ENCODE data around the gene PRSS37.

The PRSS37 gene

GRCh38 chr7:141872931-141873330, 31.6 kb upstream of the PRSS37 start:
- Histone ChIP-seq H3K9ac (ENCODE audit: insufficient read length) (no peak overlapping the region), H3K9me3 (ENCODE audit: low read depth, low read length) (no peaks in the 10 kb centered on the region), H3K4me3 (no peak overlapping the region), H3K36me3 (ENCODE audit: insufficient read depth, low read length) (no peaks in the 10 kb centered on the region), H3K27ac (no peak overlapping the region)
- TF ChIP-seq EZH2 (IDR thresholded peaks at IDR 0.05) = no peak
- no peak for TF ChIP-seq POLR2AphosphoS5 (IDR thresholded peaks at IDR 0.05; ENCODE audit: borderline replicate concordance, low read depth, low read length)
- no peak for TF ChIP-seq FOXP2 (optimal IDR thresholded peaks at IDR 0.05; ENCODE audit: control extremely low read depth, extremely low read length, insufficient read depth)
- no peak for DNase-seq (ENCODE audit: low read depth, low spot score)

- no peak for DNase-seq (ENCODE audit: low read depth, low spot score)
- Histone ChIP-seq H3K4me3 (no peak overlapping the region), H3K36me3 (ENCODE audit: insufficient read depth, low read length) (no peaks in the 10 kb centered on the region), H3K27ac (no peak overlapping the region), H3K9me3 (ENCODE audit: low read depth, low read length) (no peaks in the 10 kb centered on the region), H3K9ac (ENCODE audit: insufficient read length) (no peak overlapping the region)
- TF ChIP-seq FOXP2 (optimal IDR thresholded peaks at IDR 0.05; ENCODE audit: control extremely low read depth, extremely low read length, insufficient read depth) (no peak), POLR2AphosphoS5 (IDR thresholded peaks at IDR 0.05; ENCODE audit: borderline replicate concordance, low read depth, low read length) (no peak), EZH2 (IDR thresholded peaks at IDR 0.05) (no peak)
These were observed 25.7 kb upstream of the PRSS37 start for GRCh38 chr7:141866974-141867373.

GRCh38 chr7:141864765-141865447, 23.6 kb upstream of the PRSS37 start:
- Histone ChIP-seq H3K4me3 (no peak overlapping the region), H3K27ac (no peak overlapping the region)
- no peak for DNase-seq (ENCODE audit: low read depth, low spot score)

GRCh38 chr7:141860207-141860606, 18.9 kb upstream of the PRSS37 start:
- no peak overlapping the region for H3K9ac ChIP-seq (ENCODE audit: insufficient read length)
- DNase-seq (ENCODE audit: low read depth, low spot score) = no peak
- no peaks in the 10 kb centered on the region for H3K36me3 ChIP-seq (ENCODE audit: insufficient read depth, low read length)
- peaks cover 3% of the 10 kb centered on the region; the same call in 1 of the 2 replicates for H3K9me3 ChIP-seq (ENCODE audit: low read depth, low read length)
- H3K4me3 ChIP-seq = no peak overlapping the region
- no peak for TF ChIP-seq FOXP2 (optimal IDR thresholded peaks at IDR 0.05; ENCODE audit: control extremely low read depth, extremely low read length, insufficient read depth)
- TF ChIP-seq POLR2AphosphoS5 (IDR thresholded peaks at IDR 0.05; ENCODE audit: borderline replicate concordance, low read depth, low read length) = no peak
- TF ChIP-seq EZH2 (IDR thresholded peaks at IDR 0.05) = no peak
- H3K27ac ChIP-seq = no peak overlapping the region

More at GRCh38 chr7:141864765-141865447, 23.6 kb upstream of the PRSS37 start:
- H3K9me3 ChIP-seq (ENCODE audit: low read depth, low read length) = no peaks in the 10 kb centered on the region
- no peaks in the 10 kb centered on the region for H3K36me3 ChIP-seq (ENCODE audit: insufficient read depth, low read length)
- no peak for TF ChIP-seq FOXP2 (optimal IDR thresholded peaks at IDR 0.05; ENCODE audit: control extremely low read depth, extremely low read length, insufficient read depth)
- no peak for TF ChIP-seq POLR2AphosphoS5 (IDR thresholded peaks at IDR 0.05; ENCODE audit: borderline replicate concordance, low read depth, low read length)
- TF ChIP-seq EZH2 (IDR thresholded peaks at IDR 0.05) = no peak
- H3K9ac ChIP-seq (ENCODE audit: insufficient read length) = no peak overlapping the region

GRCh38 chr7:141847996-141848395, 6.7 kb upstream of the PRSS37 start:
- H3K27ac ChIP-seq = no peak overlapping the region
- no peak for DNase-seq (ENCODE audit: low read depth, low spot score)
- no peak overlapping the region for H3K4me3 ChIP-seq
- H3K9me3 ChIP-seq (ENCODE audit: low read depth, low read length) = no peaks in the 10 kb centered on the region
- H3K36me3 ChIP-seq (ENCODE audit: insufficient read depth, low read length) = no peaks in the 10 kb centered on the region
- no peak overlapping the region for H3K9ac ChIP-seq (ENCODE audit: insufficient read length)
- TF ChIP-seq FOXP2 (optimal IDR thresholded peaks at IDR 0.05; ENCODE audit: control extremely low read depth, extremely low read length, insufficient read depth) (no peak), POLR2AphosphoS5 (IDR thresholded peaks at IDR 0.05; ENCODE audit: borderline replicate concordance, low read depth, low read length) (no peak), EZH2 (IDR thresholded peaks at IDR 0.05) (no peak)

- DNase-seq (ENCODE audit: low read depth, low spot score) = no peak
- H3K4me3 ChIP-seq = no peak overlapping the region
- H3K27ac ChIP-seq = no peak overlapping the region
- no peaks in the 10 kb centered on the region for H3K9me3 ChIP-seq (ENCODE audit: low read depth, low read length)
- no peaks in the 10 kb centered on the region for H3K36me3 ChIP-seq (ENCODE audit: insufficient read depth, low read length)
- H3K9ac ChIP-seq (ENCODE audit: insufficient read length) = no peak overlapping the region
- TF ChIP-seq EZH2 (IDR thresholded peaks at IDR 0.05) = no peak
- no peak for TF ChIP-seq FOXP2 (optimal IDR thresholded peaks at IDR 0.05; ENCODE audit: control extremely low read depth, extremely low read length, insufficient read depth)
- TF ChIP-seq POLR2AphosphoS5 (IDR thresholded peaks at IDR 0.05; ENCODE audit: borderline replicate concordance, low read depth, low read length) = no peak
These were observed 3.0 kb upstream of the PRSS37 start for GRCh38 chr7:141844256-141844655.

- H3K9ac ChIP-seq (ENCODE audit: insufficient read length) = no peak overlapping the region
- no peak overlapping the region for H3K27ac ChIP-seq
- no peaks in the 10 kb centered on the region for H3K36me3 ChIP-seq (ENCODE audit: insufficient read depth, low read length)
- TF ChIP-seq POLR2AphosphoS5 (IDR thresholded peaks at IDR 0.05; ENCODE audit: borderline replicate concordance, low read depth, low read length) (no peak), EZH2 (IDR thresholded peaks at IDR 0.05) (no peak), FOXP2 (optimal IDR thresholded peaks at IDR 0.05; ENCODE audit: control extremely low read depth, extremely low read length, insufficient read depth) (no peak)
- no peak for DNase-seq (ENCODE audit: low read depth, low spot score)
- H3K4me3 ChIP-seq = no peak overlapping the region
- H3K9me3 ChIP-seq (ENCODE audit: low read depth, low read length) = no peaks in the 10 kb centered on the region
These were observed 1.6 kb upstream of the PRSS37 start for GRCh38 chr7:141842904-141843303.

- H3K36me3 ChIP-seq (ENCODE audit: insufficient read depth, low read length) = no peaks in the 10 kb centered on the region
- no peak overlapping the region for H3K4me3 ChIP-seq
- DNase-seq (ENCODE audit: low read depth, low spot score) = no peak
- H3K9ac ChIP-seq (ENCODE audit: insufficient read length) = no peak overlapping the region
- TF ChIP-seq EZH2 (IDR thresholded peaks at IDR 0.05) (no peak), FOXP2 (optimal IDR thresholded peaks at IDR 0.05; ENCODE audit: control extremely low read depth, extremely low read length, insufficient read depth) (no peak), POLR2AphosphoS5 (IDR thresholded peaks at IDR 0.05; ENCODE audit: borderline replicate concordance, low read depth, low read length) (no peak)
- no peaks in the 10 kb centered on the region for H3K9me3 ChIP-seq (ENCODE audit: low read depth, low read length)
- H3K27ac ChIP-seq = no peak overlapping the region
These were observed 577 bp downstream of the PRSS37 start for GRCh38 chr7:141840708-141841107.

GRCh38 chr7:141839256-141839655, 2.0 kb downstream of the PRSS37 start:
- Histone ChIP-seq H3K4me3 (no peak overlapping the region), H3K9ac (ENCODE audit: insufficient read length) (no peak overlapping the region), H3K27ac (no peak overlapping the region), H3K36me3 (ENCODE audit: insufficient read depth, low read length) (no peaks in the 10 kb centered on the region), H3K9me3 (ENCODE audit: low read depth, low read length) (no peaks in the 10 kb centered on the region)
- no peak for DNase-seq (ENCODE audit: low read depth, low spot score)
- TF ChIP-seq EZH2 (IDR thresholded peaks at IDR 0.05) = no peak
- TF ChIP-seq FOXP2 (optimal IDR thresholded peaks at IDR 0.05; ENCODE audit: control extremely low read depth, extremely low read length, insufficient read depth) = no peak
- no peak for TF ChIP-seq POLR2AphosphoS5 (IDR thresholded peaks at IDR 0.05; ENCODE audit: borderline replicate concordance, low read depth, low read length)

All from SK-N-MC (cell line).